CD4-positive, alpha-beta memory T cell (primary cell): ENCODE data around the gene PDE8B. TPM values are rescaled to one million over a fixed set of nuclear protein-coding genes. Genes with fewer than 3 reads are reported as not detected.

Source experiments
- CTCF ChIA-PET: fragments of 350-600 bp; sonication (Branson Sonifier 250); formaldehyde crosslinking; loops from one replicate; lab custom pipeline; 2021; ENCODE audit warnings: inconsistent platforms; ENCODE audit not compliant: partially characterized antibody; lab: Charles Lee
- POLR2A ChIA-PET: fragments of 350-600 bp; sonication (Branson Sonifier 250); formaldehyde crosslinking; loops from one replicate; lab custom pipeline; 2021; ENCODE audit not compliant: partially characterized antibody; lab: Charles Lee
- DNase-seq, 5 donors: peaks; one replicate each; pipeline versions ENCODE4 v3.0.0 to v3.0.0-alpha.2; 2020 to 2022; ENCODE audit warnings: mixed read lengths in 1 of 5
- H3K27ac ChIP-seq: one replicate; pipeline ENCODE4 v1.7.0; 2013; ENCODE audit warnings: low read depth, low read length
- H3K27me3 ChIP-seq: 2 replicates; pipeline ENCODE4 v1.7.0; 2013; ENCODE audit warnings: mild to moderate bottlenecking, low read length, moderate library complexity; ENCODE audit not compliant: insufficient read depth
- H3K36me3 ChIP-seq: 2 replicates; pipeline ENCODE4 v1.7.0; 2013; ENCODE audit warnings: mild to moderate bottlenecking, low read length, moderate library complexity; ENCODE audit not compliant: insufficient read depth
- H3K4me1 ChIP-seq: 2 replicates; pipeline ENCODE4 v1.7.0; 2013; ENCODE audit warnings: mild to moderate bottlenecking, low read length, moderate library complexity; ENCODE audit not compliant: insufficient read depth
- H3K4me3 ChIP-seq, 2 donors: one replicate each; pipeline ENCODE4 v1.7.0; 2013; ENCODE audit warnings: low read length in 2 of 2, mild to moderate bottlenecking in 1 of 2
- H3K9me3 ChIP-seq, 2 donors: one replicate each; pipeline ENCODE4 v1.7.0; 2013; ENCODE audit warnings: low read length in 2 of 2, control low read depth in 1 of 2; ENCODE audit not compliant: control insufficient read depth in 1 of 2
- H3K27ac Mint-ChIP-seq, 7 donors: one replicate each; pipeline ENCODE4 v1.8.0; 2020 to 2021; ENCODE audit warnings: mixed read lengths in 7 of 7, mild to moderate bottlenecking in 6 of 7, inconsistent platforms in 3 of 7, moderate library complexity in 3 of 7
- H3K27me3 Mint-ChIP-seq, 2 donors: one replicate each; pipeline ENCODE4 v1.8.0; 2020 to 2021; ENCODE audit warnings: mixed read lengths in 2 of 2
- H3K36me3 Mint-ChIP-seq, 2 donors: one replicate each; pipeline ENCODE4 v1.8.0; 2020 to 2021; ENCODE audit warnings: mixed read lengths in 2 of 2, inconsistent platforms in 1 of 2, mild to moderate bottlenecking in 1 of 2
- H3K4me1 Mint-ChIP-seq, 4 donors: one replicate each; pipeline ENCODE4 v1.8.0; 2020 to 2021; ENCODE audit warnings: mixed read lengths in 4 of 4, mild to moderate bottlenecking in 1 of 4
- H3K4me3 Mint-ChIP-seq, 8 donors: one replicate each; pipeline ENCODE4 v1.8.0; 2020 to 2021; ENCODE audit warnings: mixed read lengths in 8 of 8, mild to moderate bottlenecking in 7 of 8, moderate library complexity in 6 of 8, inconsistent platforms in 3 of 8
- H3K9me3 Mint-ChIP-seq, 8 donors: one replicate each; pipeline ENCODE4 v1.8.0; 2020 to 2021; ENCODE audit warnings: mixed read lengths in 8 of 8, mild to moderate bottlenecking in 5 of 8, inconsistent platforms in 3 of 8, moderate library complexity in 1 of 8
- intact Hi-C: fragments of 100-400 bp; cut with micrococcal nuclease; formaldehyde crosslinking; loops from one replicate; pipeline ENCODE4 v1.15.1; 2023
- polyA plus RNA-seq, 2 donors: library from polyadenylated mRNA; unstranded; fragments of 300-500 nt; fragmentation: Illumina TruSeq; gene quantifications; one replicate each; pipeline ENCODE4 v1.2.3, GENCODE V29; 2021
- total RNA-seq, 2 experiments: library from RNA; stranded (reverse); gene quantifications; one replicate each; pipeline ENCODE4 v1.2.3, GENCODE V29; 2021

The PDE8B gene
- total and polyA plus RNA-seq, 4 experiments from 2014 or later = 0.26 TPM; not detected in 3

GRCh38 chr5:77305222-77305846 is 94.9 kb downstream of the PDE8B start:
- Histone ChIP-seq H3K4me1 (no peaks in the 10 kb centered on the region), H3K27ac (no peak overlapping the region), H3K36me3 (no peaks in the 10 kb centered on the region), H3K27me3 (no peaks in the 10 kb centered on the region), H3K4me3 (no peak overlapping the region), H3K9me3 (no peaks in the 10 kb centered on the region)
- Mint-ChIP-seq H3K27me3 (peaks cover 3 to 8% of the 10 kb centered on the region in 2 donors), H3K9me3 (peaks cover 0 to 2% (median 0%) of the 10 kb centered on the region in 8 donors), H3K4me3 (no peak overlapping the region), H3K36me3 (no peaks in the 10 kb centered on the region), H3K27ac (peak overlapping the region in 1 of 7 donors; percentile 31), H3K4me1 (no peaks in the 10 kb centered on the region)
- CTCF ChIA-PET = no interaction called here
- POLR2A ChIA-PET = no interaction called here
- intact Hi-C loops = no loop called here
- no peak for DNase-seq

GRCh38 chr5:77305956-77306355 is 95.5 kb downstream of the PDE8B start:
- ChIA-PET CTCF (no interaction called here), POLR2A (no interaction called here)
- H3K4me1 ChIP-seq = no peaks in the 10 kb centered on the region
- no peaks in the 10 kb centered on the region for H3K36me3 ChIP-seq
- DNase-seq = no peak
- no peaks in the 10 kb centered on the region for H3K27me3 ChIP-seq
- no peak overlapping the region for H3K4me3 Mint-ChIP-seq
- no peaks in the 10 kb centered on the region for H3K36me3 Mint-ChIP-seq
- H3K4me1 Mint-ChIP-seq = no peaks in the 10 kb centered on the region
- H3K9me3 ChIP-seq = no peaks in the 10 kb centered on the region
- peaks cover 3 to 8% of the 10 kb centered on the region in 2 donors for H3K27me3 Mint-ChIP-seq
- no peak overlapping the region for H3K27ac Mint-ChIP-seq
- H3K9me3 Mint-ChIP-seq = no peaks in the 10 kb centered on the region
- H3K4me3 ChIP-seq = no peak overlapping the region
- intact Hi-C loops = no loop called here
- H3K27ac ChIP-seq = no peak overlapping the region

- H3K27me3 ChIP-seq = no peaks in the 10 kb centered on the region
- no peak for DNase-seq
- CTCF ChIA-PET = no interaction called here
- intact Hi-C loops = no loop called here
- H3K36me3 ChIP-seq = no peaks in the 10 kb centered on the region
- POLR2A ChIA-PET = no interaction called here
- H3K27ac ChIP-seq = no peak overlapping the region
- peaks cover 3 to 8% of the 10 kb centered on the region in 2 donors for H3K27me3 Mint-ChIP-seq
- H3K4me3 ChIP-seq = no peak overlapping the region
- H3K4me3 Mint-ChIP-seq = no peak overlapping the region
- H3K36me3 Mint-ChIP-seq = no peaks in the 10 kb centered on the region
- H3K4me1 Mint-ChIP-seq = no peaks in the 10 kb centered on the region
- no peaks in the 10 kb centered on the region for H3K9me3 ChIP-seq
- H3K4me1 ChIP-seq = no peaks in the 10 kb centered on the region
- H3K27ac Mint-ChIP-seq = peak overlapping the region in 1 of 7 donors; percentile 44
- no peaks in the 10 kb centered on the region for H3K9me3 Mint-ChIP-seq
Observed at GRCh38 chr5:77306531-77306930, 96.1 kb downstream of the PDE8B start.

- H3K4me1 Mint-ChIP-seq = no peaks in the 10 kb centered on the region
- POLR2A ChIA-PET = no interaction called here
Observed at GRCh38 chr5:77308154-77308960, 97.9 kb downstream of the PDE8B start.

GRCh38 chr5:77309140-77309539 is 98.7 kb downstream of the PDE8B start:
- no peak overlapping the region for H3K4me3 Mint-ChIP-seq
- CTCF ChIA-PET = no interaction called here

More at GRCh38 chr5:77308154-77308960, 97.9 kb downstream of the PDE8B start:
- no peaks in the 10 kb centered on the region for H3K9me3 Mint-ChIP-seq
- H3K27me3 Mint-ChIP-seq = peaks cover 3 to 5% of the 10 kb centered on the region in 2 donors
- no peaks in the 10 kb centered on the region for H3K4me1 ChIP-seq
- no peak for DNase-seq
- no peaks in the 10 kb centered on the region for H3K36me3 Mint-ChIP-seq
- intact Hi-C loops = no loop called here
- H3K27ac Mint-ChIP-seq = peak overlapping the region in 2 of 7 donors; percentile 47 to 71
- no peaks in the 10 kb centered on the region for H3K36me3 ChIP-seq
- no peak overlapping the region for H3K27ac ChIP-seq
- CTCF ChIA-PET = no interaction called here
- no peak overlapping the region for H3K4me3 ChIP-seq
- no peak overlapping the region for H3K4me3 Mint-ChIP-seq
- H3K27me3 ChIP-seq = no peaks in the 10 kb centered on the region
- H3K9me3 ChIP-seq = no peaks in the 10 kb centered on the region

GRCh38 chr5:77310494-77311213 is 100.2 kb downstream of the PDE8B start:
- H3K4me3 Mint-ChIP-seq = no peak overlapping the region
- intact Hi-C loops = no loop called here
- no peak for DNase-seq
- H3K36me3 Mint-ChIP-seq = no peaks in the 10 kb centered on the region
- no peak overlapping the region for H3K4me3 ChIP-seq
- peaks cover 3 to 7% of the 10 kb centered on the region in 2 donors for H3K27me3 Mint-ChIP-seq
- H3K4me1 ChIP-seq = no peaks in the 10 kb centered on the region
- H3K4me1 Mint-ChIP-seq = no peaks in the 10 kb centered on the region
- peaks cover 0 to 5% (median 0%) of the 10 kb centered on the region in 8 donors for H3K9me3 Mint-ChIP-seq
- H3K27me3 ChIP-seq = no peaks in the 10 kb centered on the region
- H3K27ac Mint-ChIP-seq = no peak overlapping the region
- ChIA-PET CTCF (no interaction called here), POLR2A (no interaction called here)
- H3K27ac ChIP-seq = no peak overlapping the region
- H3K9me3 ChIP-seq = no peaks in the 10 kb centered on the region
- H3K36me3 ChIP-seq = no peaks in the 10 kb centered on the region

More at GRCh38 chr5:77309140-77309539, 98.7 kb downstream of the PDE8B start:
- Histone ChIP-seq H3K4me3 (no peak overlapping the region), H3K27ac (no peak overlapping the region), H3K9me3 (no peaks in the 10 kb centered on the region), H3K4me1 (no peaks in the 10 kb centered on the region), H3K36me3 (no peaks in the 10 kb centered on the region), H3K27me3 (no peaks in the 10 kb centered on the region)
- no peak overlapping the region for H3K27ac Mint-ChIP-seq
- H3K4me1 Mint-ChIP-seq = no peaks in the 10 kb centered on the region
- POLR2A ChIA-PET = no interaction called here
- peaks cover 0 to 5% (median 0%) of the 10 kb centered on the region in 8 donors for H3K9me3 Mint-ChIP-seq
- no peaks in the 10 kb centered on the region for H3K36me3 Mint-ChIP-seq
- peaks cover 5 to 6% of the 10 kb centered on the region in 2 donors for H3K27me3 Mint-ChIP-seq
- DNase-seq = no peak
- intact Hi-C loops = no loop called here

GRCh38 chr5:77311214-77311571 is 100.7 kb downstream of the PDE8B start:
- ChIA-PET POLR2A (no interaction called here), CTCF (no interaction called here)
- intact Hi-C loops = no loop called here
- Mint-ChIP-seq H3K36me3 (no peaks in the 10 kb centered on the region), H3K4me3 (no peak overlapping the region), H3K27me3 (peaks cover 2 to 7% of the 10 kb centered on the region in 2 donors), H3K9me3 (peaks cover 0 to 5% (median 0%) of the 10 kb centered on the region in 8 donors), H3K27ac (no peak overlapping the region), H3K4me1 (no peaks in the 10 kb centered on the region)
- Histone ChIP-seq H3K27ac (no peak overlapping the region), H3K4me3 (no peak overlapping the region), H3K4me1 (no peaks in the 10 kb centered on the region), H3K9me3 (no peaks in the 10 kb centered on the region), H3K36me3 (no peaks in the 10 kb centered on the region), H3K27me3 (no peaks in the 10 kb centered on the region)
- no peak for DNase-seq
